Peyer's patch (tissue), 4 donors: ENCODE results near the gene BEND7.

Experiments
- CTCF ChIP-seq, 6 experiments: fragments of 450-650 bp in 4 of 6; fragments of 200-600 bp in 2 of 6; sonication (generic) in 1 of 6; IDR thresholded peaks; one replicate each; pipeline ENCODE4 v1.5.1; 2017 to 2019; ENCODE audit warnings: antibody characterized with exemption in 6 of 6, mild to moderate bottlenecking in 3 of 6, moderate library complexity in 1 of 6
- POLR2A ChIP-seq, 2 donors: fragments of 450-650 bp; IDR thresholded peaks; one replicate each; pipeline ENCODE4 v1.5.1; 2017; ENCODE audit warnings: antibody characterized with exemption in 2 of 2, mild to moderate bottlenecking in 2 of 2, moderate library complexity in 2 of 2

GRCh38 chr10:13503745-13504463, 24.9 kb downstream of the BEND7 start:
- TF ChIP-seq CTCF (IDR thresholded peaks at IDR 0.05) (no peak), POLR2A (IDR thresholded peaks at IDR 0.05) (no peak)
